ENCODE results near the gene ZCWPW1. TPM values are rescaled to one million over a fixed set of nuclear protein-coding genes. Genes with fewer than 3 reads are reported as not detected.
A peak's percentile ranks its signal among the peaks of the same experiment; 100 is the strongest.

Gene ZCWPW1
- total RNA-seq, 4 donors from 2014 or later: 2.2 to 9.4 (median 4.8) TPM

GRCh38 chr7:100469227-100470044 lies 40.9 kb upstream of the ZCWPW1 start:
- Histone ChIP-seq H3K9me3 (no peaks in the 10 kb centered on the region), H3K4me1 (peaks cover 61% of the 10 kb centered on the region), H3K27ac (peak overlapping the region; percentile 50), H3K4me3 (no peak overlapping the region), H3K27me3 (no peaks in the 10 kb centered on the region), H3K36me3 (peaks cover 34% of the 10 kb centered on the region)
- TF ChIP-seq CTCF (IDR thresholded peaks at IDR 0.05) (peak; percentile 92 to 96), POLR2A (IDR thresholded peaks at IDR 0.05) (no peak)
- DNase-seq (ENCODE audit: low spot score in 2 of 2): peak; percentile 90 to 94
- 35% methylated on average over 11 of the region's 13 CpGs for WGBS

- WGBS: 59% methylated on average over 22 of the region's 22 CpGs
- DNase-seq (ENCODE audit: low spot score in 2 of 2): no peak
- peaks cover 23% of the 10 kb centered on the region for H3K36me3 ChIP-seq
- H3K27me3 ChIP-seq: no peaks in the 10 kb centered on the region
- H3K9me3 ChIP-seq: no peaks in the 10 kb centered on the region
- no peak overlapping the region for H3K4me3 ChIP-seq
- peaks cover 51% of the 10 kb centered on the region for H3K4me1 ChIP-seq
- peak overlapping the region; percentile 11 for H3K27ac ChIP-seq
- TF ChIP-seq CTCF (IDR thresholded peaks at IDR 0.05): no peak
- no peak for TF ChIP-seq POLR2A (IDR thresholded peaks at IDR 0.05)
- no peak for TF ChIP-seq POLR2AphosphoS5 (IDR thresholded peaks at IDR 0.05)
- no peak for TF ChIP-seq EP300 (IDR thresholded peaks at IDR 0.05)
Measured at GRCh38 chr7:100467638-100468373, 39.3 kb upstream of the ZCWPW1 start.

GRCh38 chr7:100466653-100467605 lies 38.4 kb upstream of the ZCWPW1 start:
- 63% methylated on average over 20 of the region's 32 CpGs for WGBS
- Histone ChIP-seq H3K4me1 (peaks cover 42% of the 10 kb centered on the region), H3K9me3 (no peaks in the 10 kb centered on the region), H3K4me3 (peak overlapping the region; percentile 6), H3K27ac (peak overlapping the region; percentile 69), H3K36me3 (peaks cover 23% of the 10 kb centered on the region), H3K27me3 (no peaks in the 10 kb centered on the region)
- DNase-seq (ENCODE audit: low spot score in 2 of 2): no peak
- no peak for TF ChIP-seq POLR2A (IDR thresholded peaks at IDR 0.05)

GRCh38 chr7:100465702-100466311 lies 37.3 kb upstream of the ZCWPW1 start:
- 75% methylated on average over 1 of the region's 17 CpGs for WGBS
- H3K27ac ChIP-seq: peak overlapping the region; percentile 69
- peaks cover 42% of the 10 kb centered on the region for H3K4me1 ChIP-seq
- H3K9me3 ChIP-seq: no peaks in the 10 kb centered on the region
- TF ChIP-seq POLR2A (IDR thresholded peaks at IDR 0.05) (no peak), CTCF (IDR thresholded peaks at IDR 0.05) (peak; percentile 17 to 67), POLR2AphosphoS5 (IDR thresholded peaks at IDR 0.05) (peak in 1 of 3 donors; percentile 53), EP300 (IDR thresholded peaks at IDR 0.05) (no peak)
- H3K27me3 ChIP-seq: no peaks in the 10 kb centered on the region
- no peak for DNase-seq (ENCODE audit: low spot score in 2 of 2)
- peak overlapping the region; percentile 6 for H3K4me3 ChIP-seq
- H3K36me3 ChIP-seq: peaks cover 17% of the 10 kb centered on the region

- no peaks in the 10 kb centered on the region for H3K9me3 ChIP-seq
- TF ChIP-seq CTCF (IDR thresholded peaks at IDR 0.05) (no peak), POLR2AphosphoS5 (IDR thresholded peaks at IDR 0.05) (no peak), EP300 (IDR thresholded peaks at IDR 0.05) (no peak), POLR2A (IDR thresholded peaks at IDR 0.05) (no peak)
- peaks cover 42% of the 10 kb centered on the region for H3K4me1 ChIP-seq
- H3K36me3 ChIP-seq: peaks cover 17% of the 10 kb centered on the region
- H3K4me3 ChIP-seq: no peak overlapping the region
- WGBS: 70% methylated on average over 8 of the region's 8 CpGs
- H3K27ac ChIP-seq: no peak overlapping the region
- no peaks in the 10 kb centered on the region for H3K27me3 ChIP-seq
- DNase-seq (ENCODE audit: low spot score in 2 of 2): no peak
Measured at GRCh38 chr7:100465299-100465698, 36.8 kb upstream of the ZCWPW1 start.
